HFFc6 (cell line): Measurements from ENCODE around the gene RPS10. TPM values are rescaled to one million over a fixed set of nuclear protein-coding genes. Genes with fewer than 3 reads are reported as not detected.

Experiments
- DNase-seq: peaks from one replicate; pipeline ENCODE4 v3.0.0-alpha.2; 2018
- H3K27ac Mint-ChIP-seq: 2 replicates; pipeline ENCODE4 v1.8.0; 2020; ENCODE audit warnings: mild to moderate bottlenecking, mixed read lengths
- H3K27me3 Mint-ChIP-seq: 2 replicates; pipeline ENCODE4 v1.8.0; 2021; ENCODE audit warnings: mild to moderate bottlenecking, moderate library complexity, mixed read lengths; ENCODE audit not compliant: insufficient read depth
- H3K36me3 Mint-ChIP-seq: 2 replicates; pipeline ENCODE4 v1.8.0; 2021; ENCODE audit warnings: low read depth, mixed read lengths
- H3K4me1 Mint-ChIP-seq: 2 replicates; pipeline ENCODE4 v1.8.0; 2020; ENCODE audit warnings: low read depth, mixed read lengths
- H3K4me3 Mint-ChIP-seq: 2 replicates; pipeline ENCODE4 v1.8.0; 2020; ENCODE audit warnings: mild to moderate bottlenecking, moderate library complexity, mixed read lengths
- H3K9me3 Mint-ChIP-seq: 2 replicates; pipeline ENCODE4 v1.8.0; 2020; ENCODE audit warnings: mild to moderate bottlenecking, mixed read lengths
- CTCF ChIP-seq: fragments of 200-600 bp; sonication (generic); IDR thresholded peaks from 2 replicates; pipeline ENCODE4 v1.5.0; 2021; ENCODE audit warnings: antibody characterized with exemption, mild to moderate bottlenecking
- total RNA-seq, 6 experiments: library from RNA; stranded (reverse); fragmentation: NEBNext Ultra II Directional; extraction: Animal tissue kit (Norgen Biotek cat#: 25700); gene quantifications; 2 replicates in 1 of 6; 3 replicates in 5 of 6; pipeline ENCODE4 v1.2.3, GENCODE V29; 2021

The RPS10 gene
- total RNA-seq, 6 experiments from 2014 or later: 1,585 to 1,769 (median 1,649) TPM

GRCh38 chr6:34457742-34458735, 32.2 kb upstream of the RPS10 start:
- Mint-ChIP-seq H3K9me3 (no peaks in the 10 kb centered on the region), H3K27me3 (peaks cover 8% of the 10 kb centered on the region; the same call in 1 of the 2 replicates), H3K36me3 (no peaks in the 10 kb centered on the region), H3K4me3 (no peak overlapping the region), H3K4me1 (peaks cover 15% of the 10 kb centered on the region), H3K27ac (no peak overlapping the region)
- no peak for TF ChIP-seq CTCF
- no peak for DNase-seq

GRCh38 chr6:34457382-34457741, 31.5 kb upstream of the RPS10 start:
- Mint-ChIP-seq H3K27me3 (peaks cover 8% of the 10 kb centered on the region; the same call in 1 of the 2 replicates), H3K27ac (no peak overlapping the region), H3K9me3 (no peaks in the 10 kb centered on the region), H3K36me3 (no peaks in the 10 kb centered on the region), H3K4me3 (no peak overlapping the region), H3K4me1 (peaks cover 10% of the 10 kb centered on the region)
- DNase-seq: no peak
- TF ChIP-seq CTCF: no peak

GRCh38 chr6:34455831-34456230, 30.0 kb upstream of the RPS10 start:
- TF ChIP-seq CTCF: no peak
- peaks cover 8% of the 10 kb centered on the region for H3K27me3 Mint-ChIP-seq
- DNase-seq: no peak
- H3K27ac Mint-ChIP-seq: no peak overlapping the region
- no peak overlapping the region for H3K4me3 Mint-ChIP-seq
- H3K4me1 Mint-ChIP-seq: 0 out of 2 replicates have a peak, but pooled peaks cover 2% of the 10 kb centered on the region
- no peaks in the 10 kb centered on the region for H3K36me3 Mint-ChIP-seq
- peaks cover 6% of the 10 kb centered on the region for H3K9me3 Mint-ChIP-seq

- DNase-seq: no peak
- Mint-ChIP-seq H3K9me3 (peaks cover 6% of the 10 kb centered on the region), H3K36me3 (no peaks in the 10 kb centered on the region), H3K27ac (no peak overlapping the region), H3K4me1 (no peaks in the 10 kb centered on the region), H3K27me3 (peaks cover 6% of the 10 kb centered on the region), H3K4me3 (no peak overlapping the region)
- no peak for TF ChIP-seq CTCF
These were observed 25.3 kb upstream of the RPS10 start for GRCh38 chr6:34451192-34451591.

- no peak overlapping the region for H3K4me3 Mint-ChIP-seq
- peaks cover 3% of the 10 kb centered on the region for H3K27me3 Mint-ChIP-seq
- H3K9me3 Mint-ChIP-seq: peaks cover 6% of the 10 kb centered on the region
- no peaks in the 10 kb centered on the region for H3K4me1 Mint-ChIP-seq
- no peak for DNase-seq
- TF ChIP-seq CTCF: no peak
- H3K36me3 Mint-ChIP-seq: no peaks in the 10 kb centered on the region
- H3K27ac Mint-ChIP-seq: no peak overlapping the region
These were observed 22.0 kb upstream of the RPS10 start for GRCh38 chr6:34447910-34448309.
